Cerebellar nuclear complex (tissue), 1 donor: Measurements from ENCODE around the gene CLDN6.

Experiments
- DNase-seq, 2 experiments: peaks; one replicate each; lab custom pipeline; 2025; lab: John Stamatoyannopoulos, UW

CLDN6 gene

GRCh38 chr16:3013491-3013951 is 4.5 kb downstream of the CLDN6 start:
- DNase-seq: no peak

- no peak for DNase-seq
Observed at GRCh38 chr16:3012828-3013420, 5.1 kb downstream of the CLDN6 start, which contains the start of gene CLDN9. Gene CLDN9, plus strand, starts transcription at chr16:3012923. Its CDS starts 440 bp downstream, at chr16:3013363.

- no peak for DNase-seq
Observed at GRCh38 chr16:3012246-3012645, 5.7 kb downstream of the CLDN6 start.

GRCh38 chr16:3010510-3010909 is 7.5 kb downstream of the CLDN6 start:
- no peak for DNase-seq

GRCh38 chr16:3009568-3010390 is 8.2 kb downstream of the CLDN6 start:
- no peak for DNase-seq

GRCh38 chr16:3008690-3009037 is 9.3 kb downstream of the CLDN6 start:
- DNase-seq: no peak

GRCh38 chr16:3007957-3008689 is 9.9 kb downstream of the CLDN6 start:
- DNase-seq: no peak

- no peak for DNase-seq
Observed at GRCh38 chr16:3007059-3007956, 10.7 kb downstream of the CLDN6 start.

GRCh38 chr16:3004781-3005284 is 13.2 kb downstream of the CLDN6 start:
- no peak for DNase-seq

- DNase-seq: no peak
Observed at GRCh38 chr16:3004319-3004718, 13.7 kb downstream of the CLDN6 start.

- DNase-seq: peak; percentile 96 to 98
Observed at GRCh38 chr16:3003582-3004270, 14.3 kb downstream of the CLDN6 start.

- no peak for DNase-seq
Observed at GRCh38 chr16:3001316-3001715, 16.7 kb downstream of the CLDN6 start.

- DNase-seq: no peak
Observed at GRCh38 chr16:3000540-3000939, 17.4 kb downstream of the CLDN6 start.

GRCh38 chr16:2999929-3000328 is 18.1 kb downstream of the CLDN6 start:
- DNase-seq: no peak

GRCh38 chr16:2996298-2996697 is 21.7 kb downstream of the CLDN6 start:
- DNase-seq: no peak

GRCh38 chr16:2992383-2993081 is 25.5 kb downstream of the CLDN6 start:
- DNase-seq: no peak

- DNase-seq: no peak
Observed at GRCh38 chr16:2991566-2992261, 26.3 kb downstream of the CLDN6 start.

GRCh38 chr16:2990891-2991290 is 27.1 kb downstream of the CLDN6 start:
- DNase-seq: no peak

GRCh38 chr16:2988590-2989099 is 29.3 kb downstream of the CLDN6 start:
- no peak for DNase-seq
